ENCODE data around the gene C1QTNF3.

DNA sequence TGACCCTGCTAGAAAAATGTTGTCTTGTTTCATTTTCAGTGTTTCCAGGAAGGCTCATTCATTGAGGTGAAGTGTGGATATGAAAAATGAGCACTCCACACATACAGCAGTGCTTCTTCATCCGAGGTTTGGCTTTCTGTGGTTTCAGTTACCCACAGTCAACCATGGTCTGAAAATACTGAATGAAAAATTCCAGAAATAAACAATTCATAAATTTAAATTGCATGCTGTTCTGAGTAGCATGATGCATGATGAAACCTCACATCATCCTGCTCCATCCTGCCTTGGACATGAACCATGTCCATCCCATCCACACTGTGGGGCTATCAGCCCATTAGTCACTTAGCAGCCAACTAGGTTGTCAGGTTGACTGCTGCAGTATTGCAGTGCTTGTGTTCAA, 48.2 kb downstream of the C1QTNF3 start:
- TF ChIP-seq, protein P1, sequence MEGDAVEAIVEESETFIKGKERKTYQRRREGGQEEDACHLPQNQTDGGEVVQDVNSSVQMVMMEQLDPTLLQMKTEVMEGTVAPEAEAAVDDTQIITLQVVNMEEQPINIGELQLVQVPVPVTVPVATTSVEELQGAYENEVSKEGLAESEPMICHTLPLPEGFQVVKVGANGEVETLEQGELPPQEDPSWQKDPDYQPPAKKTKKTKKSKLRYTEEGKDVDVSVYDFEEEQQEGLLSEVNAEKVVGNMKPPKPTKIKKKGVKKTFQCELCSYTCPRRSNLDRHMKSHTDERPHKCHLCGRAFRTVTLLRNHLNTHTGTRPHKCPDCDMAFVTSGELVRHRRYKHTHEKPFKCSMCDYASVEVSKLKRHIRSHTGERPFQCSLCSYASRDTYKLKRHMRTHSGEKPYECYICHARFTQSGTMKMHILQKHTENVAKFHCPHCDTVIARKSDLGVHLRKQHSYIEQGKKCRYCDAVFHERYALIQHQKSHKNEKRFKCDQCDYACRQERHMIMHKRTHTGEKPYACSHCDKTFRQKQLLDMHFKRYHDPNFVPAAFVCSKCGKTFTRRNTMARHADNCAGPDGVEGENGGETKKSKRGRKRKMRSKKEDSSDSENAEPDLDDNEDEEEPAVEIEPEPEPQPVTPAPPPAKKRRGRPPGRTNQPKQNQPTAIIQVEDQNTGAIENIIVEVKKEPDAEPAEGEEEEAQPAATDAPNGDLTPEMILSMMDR (conservative IDR thresholded peaks at IDR 0.05; ENCODE audit: low read length) = no peak
- no peak for TF ChIP-seq EZH2phosphoT487 (IDR thresholded peaks at IDR 0.05; ENCODE audit: borderline replicate concordance, low read depth, low read length)

Data from OCI-LY7 (cell line).